Endothelial cell (in vitro differentiated cells): Measurements from ENCODE around the gene TRPM3. TPM values are rescaled to one million over a fixed set of nuclear protein-coding genes. Genes with fewer than 3 reads are reported as not detected.

Source experiments
- DNase-seq: peaks from one replicate; pipeline ENCODE4 v3.0.0; 2021; ENCODE audit warnings: low spot score
- H3K27ac Mint-ChIP-seq: one replicate; pipeline ENCODE4 v1.8.0; 2021; ENCODE audit warnings: mixed read lengths, inconsistent platforms; ENCODE audit not compliant: unreplicated experiment
- H3K27me3 Mint-ChIP-seq: one replicate; pipeline ENCODE4 v1.8.0; 2021; ENCODE audit warnings: mild to moderate bottlenecking, moderate library complexity, mixed read lengths, inconsistent platforms; ENCODE audit not compliant: unreplicated experiment
- H3K36me3 Mint-ChIP-seq: one replicate; pipeline ENCODE4 v1.8.0; 2021; ENCODE audit warnings: mild to moderate bottlenecking, low read depth, mixed read lengths, inconsistent platforms; ENCODE audit not compliant: unreplicated experiment
- H3K4me1 Mint-ChIP-seq: one replicate; pipeline ENCODE4 v1.8.0; 2021; ENCODE audit warnings: mild to moderate bottlenecking, mixed read lengths, inconsistent platforms; ENCODE audit not compliant: unreplicated experiment
- H3K4me3 Mint-ChIP-seq: one replicate; pipeline ENCODE4 v1.8.0; 2021; ENCODE audit warnings: mild to moderate bottlenecking, mixed read lengths, inconsistent platforms; ENCODE audit not compliant: unreplicated experiment
- H3K9me3 Mint-ChIP-seq: one replicate; pipeline ENCODE4 v1.8.0; 2021; ENCODE audit warnings: mixed read lengths, inconsistent platforms; ENCODE audit not compliant: unreplicated experiment
- CTCF ChIP-seq: fragments of 200-600 bp; sonication (generic); IDR thresholded peaks from one replicate; pipeline ENCODE4 v1.5.0; 2021; ENCODE audit warnings: antibody characterized with exemption; ENCODE audit not compliant: unreplicated experiment
- total RNA-seq: library from RNA; stranded (reverse); fragmentation: NEBNext Ultra II Directional; extraction: Animal tissue kit (Norgen Biotek cat#: 25700); gene quantifications from one replicate; pipeline ENCODE4 v1.2.1, GENCODE V29; 2021; ENCODE audit not compliant: unreplicated experiment

Gene TRPM3
- total RNA-seq, 1 donor from 2014 or later, result 0.54 TPM

GRCh38 chr9:70567511-70567910, 553.9 kb downstream of the TRPM3 start:
- Mint-ChIP-seq H3K4me3 (no peak overlapping the region), H3K27ac (no peak overlapping the region), H3K9me3 (no peaks in the 10 kb centered on the region), H3K27me3 (no peaks in the 10 kb centered on the region), H3K4me1 (peaks cover 3% of the 10 kb centered on the region), H3K36me3 (no peaks in the 10 kb centered on the region)
- no peak for TF ChIP-seq CTCF
- no peak for DNase-seq

- no peaks in the 10 kb centered on the region for H3K27me3 Mint-ChIP-seq
Measured at GRCh38 chr9:70566751-70567150, 554.7 kb downstream of the TRPM3 start.

GRCh38 chr9:70566066-70566465, 555.4 kb downstream of the TRPM3 start:
- H3K4me3 Mint-ChIP-seq, result no peak overlapping the region
- H3K27ac Mint-ChIP-seq, result no peak overlapping the region
- no peaks in the 10 kb centered on the region for H3K27me3 Mint-ChIP-seq
- H3K36me3 Mint-ChIP-seq, result no peaks in the 10 kb centered on the region
- H3K9me3 Mint-ChIP-seq, result no peaks in the 10 kb centered on the region
- peaks cover 3% of the 10 kb centered on the region for H3K4me1 Mint-ChIP-seq
- DNase-seq, result no peak
- no peak for TF ChIP-seq CTCF

More at GRCh38 chr9:70566751-70567150, 554.7 kb downstream of the TRPM3 start:
- H3K36me3 Mint-ChIP-seq, result no peaks in the 10 kb centered on the region
- DNase-seq, result no peak
- H3K27ac Mint-ChIP-seq, result no peak overlapping the region
- no peak overlapping the region for H3K4me3 Mint-ChIP-seq
- no peaks in the 10 kb centered on the region for H3K9me3 Mint-ChIP-seq
- peaks cover 3% of the 10 kb centered on the region for H3K4me1 Mint-ChIP-seq
- no peak for TF ChIP-seq CTCF

GRCh38 chr9:70564468-70565335, 556.7 kb downstream of the TRPM3 start:
- Mint-ChIP-seq H3K36me3 (no peaks in the 10 kb centered on the region), H3K4me3 (no peak overlapping the region), H3K27ac (no peak overlapping the region), H3K4me1 (peaks cover 3% of the 10 kb centered on the region), H3K27me3 (no peaks in the 10 kb centered on the region), H3K9me3 (no peaks in the 10 kb centered on the region)
- no peak for TF ChIP-seq CTCF
- DNase-seq, result no peak

- Mint-ChIP-seq H3K36me3 (no peaks in the 10 kb centered on the region), H3K27ac (no peak overlapping the region), H3K27me3 (no peaks in the 10 kb centered on the region), H3K9me3 (no peaks in the 10 kb centered on the region), H3K4me3 (no peak overlapping the region), H3K4me1 (peaks cover 3% of the 10 kb centered on the region)
- TF ChIP-seq CTCF, result no peak
- no peak for DNase-seq
Measured at GRCh38 chr9:70563431-70564204, 557.8 kb downstream of the TRPM3 start.
